Stromal cell of bone marrow (primary cell): Measurements from ENCODE around the gene RELL2.

ENCODE experiments used
- DNase-seq: peaks from one replicate; pipeline ENCODE4 v3.0.0-alpha.2; 2012; ENCODE audit warnings: low read depth

Gene RELL2

DNA sequence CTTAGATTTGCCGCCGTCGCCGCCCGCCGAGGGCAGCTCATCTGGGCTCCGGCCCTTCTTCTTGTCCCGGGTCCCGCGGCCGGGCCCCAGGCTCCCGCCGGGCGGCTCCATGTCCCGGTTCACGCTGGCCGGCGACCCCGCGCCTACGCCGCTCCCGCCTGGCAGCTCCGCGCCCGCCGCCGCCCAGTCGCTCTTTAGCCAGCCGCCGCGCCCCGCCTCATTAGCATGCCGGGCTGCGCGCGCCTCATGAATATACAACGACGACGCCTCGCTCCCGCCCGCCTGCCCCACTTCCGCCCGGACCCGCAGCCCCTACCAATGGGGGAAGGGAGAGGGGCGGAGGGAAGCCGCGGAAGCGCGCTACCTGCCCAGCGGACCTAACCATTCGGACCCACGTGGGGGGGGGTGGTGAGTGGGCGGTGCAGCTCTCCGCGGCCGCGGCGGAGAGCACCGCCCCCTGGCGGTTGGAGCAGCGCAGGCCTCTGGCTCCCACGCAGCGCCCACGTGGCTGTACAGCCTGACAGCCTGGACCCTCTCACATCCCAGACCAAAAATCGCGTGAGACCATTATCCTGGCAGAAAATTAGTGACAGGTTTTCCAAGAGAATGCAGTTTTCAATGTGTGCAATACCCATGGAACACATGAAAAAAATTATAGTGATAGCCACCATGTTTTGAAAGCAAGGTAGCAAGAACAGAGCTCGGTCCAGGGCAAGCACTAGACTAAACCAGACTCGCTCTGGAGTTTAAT lies 17.8 kb upstream of the RELL2 start, which contains the start of gene DIAPH1:
Gene DIAPH1 (minus strand): TSS at position 197 of the 751 bp plus-strand sequence. CDS start 86 bp downstream, at position 111.
- DNase-seq = peak; percentile 86

DNA sequence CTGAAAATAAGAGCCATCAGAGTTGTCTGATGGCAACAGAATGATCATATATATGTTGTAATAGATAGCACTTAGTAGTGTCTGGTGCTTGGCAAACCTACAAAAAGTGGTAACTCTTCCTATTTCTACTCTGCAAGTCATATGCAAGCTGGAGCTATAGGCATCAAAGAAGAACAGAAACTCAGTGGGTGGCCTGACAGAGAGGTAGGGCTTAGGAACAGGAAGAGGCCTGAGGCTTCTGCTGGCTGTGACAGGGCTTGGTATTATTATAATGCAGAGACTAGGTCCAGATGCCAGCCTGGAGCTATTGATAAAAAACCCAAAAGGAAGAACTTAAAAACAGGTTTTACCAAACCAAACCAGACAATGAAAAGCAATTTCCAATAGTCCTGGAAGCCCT lies 13.6 kb upstream of the RELL2 start:
- no peak for DNase-seq

DNA sequence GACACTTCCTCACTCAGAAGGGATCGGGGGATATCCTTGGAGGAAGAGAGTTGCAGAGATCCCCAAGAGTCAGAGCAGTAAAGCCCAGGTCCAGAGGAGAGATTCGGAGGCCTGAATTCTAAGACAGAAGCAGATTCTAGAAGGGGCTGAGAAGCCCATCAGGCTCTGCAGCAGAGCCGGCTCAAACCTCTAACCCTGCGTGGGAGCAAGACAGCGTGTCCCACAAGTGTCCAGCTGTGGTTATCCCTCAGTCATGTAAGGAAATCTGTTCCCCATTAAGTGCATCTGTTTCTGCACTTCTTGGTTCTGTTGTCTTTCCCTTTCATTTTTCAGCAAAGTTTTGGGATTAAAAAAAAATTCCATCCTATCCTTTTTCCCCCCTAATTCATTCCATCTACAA lies 13.2 kb upstream of the RELL2 start:
- DNase-seq = no peak

DNA sequence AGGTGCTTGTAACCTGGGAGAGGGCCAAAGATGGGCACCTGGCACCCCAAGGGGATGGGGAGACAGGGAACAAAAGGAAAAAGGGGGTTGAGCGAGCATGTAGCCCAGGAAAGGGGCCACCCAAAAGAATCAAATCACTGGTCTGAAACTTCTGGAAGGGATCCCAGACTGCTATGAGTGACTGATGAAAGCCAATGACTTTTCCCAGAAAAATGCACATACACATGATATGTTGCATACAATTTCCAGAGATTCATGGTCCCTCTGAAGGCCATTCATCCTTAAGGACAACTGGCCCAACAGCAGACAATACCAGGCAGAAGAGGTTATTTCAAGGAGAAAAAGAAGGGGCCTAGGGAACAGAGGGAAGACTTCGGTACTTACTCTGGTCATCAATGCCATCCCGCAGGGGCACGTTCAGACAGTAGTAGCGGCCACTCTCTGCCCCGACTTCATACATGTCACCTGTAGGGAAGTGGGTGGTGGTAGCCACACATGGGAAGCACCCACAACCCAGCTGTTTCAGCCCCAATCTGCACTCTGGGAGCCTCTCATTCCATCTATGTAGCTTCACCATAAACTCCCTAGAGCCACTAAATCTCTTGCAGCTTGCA lies 8.5 kb upstream of the RELL2 start:
- DNase-seq = no peak

DNA sequence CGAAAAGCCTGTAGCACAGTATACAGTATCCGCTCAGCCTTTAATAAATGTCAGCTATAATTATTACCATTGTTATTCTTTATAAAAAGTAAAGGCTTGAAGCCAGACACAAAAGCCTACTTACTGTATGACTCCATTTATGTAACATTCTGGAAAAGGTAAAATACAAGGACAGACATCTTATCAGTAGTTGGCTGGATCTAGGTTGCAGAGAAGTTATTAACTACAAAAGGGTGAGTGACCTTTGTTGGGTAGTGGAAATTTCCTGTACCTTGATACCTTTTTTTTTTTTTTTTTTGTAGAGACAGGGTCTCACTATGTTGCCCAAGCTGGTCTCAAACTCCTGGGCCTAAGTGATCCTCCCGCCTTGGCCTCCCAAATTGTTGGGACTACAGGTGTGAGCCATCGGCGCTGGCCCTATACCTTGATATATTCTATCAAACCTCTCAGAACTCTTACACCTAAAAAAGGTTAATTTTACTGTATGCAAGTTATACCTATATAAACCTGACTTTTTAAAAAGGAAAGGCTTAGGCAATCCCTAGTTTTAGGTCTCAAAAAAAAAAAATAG lies 6.1 kb upstream of the RELL2 start:
- no peak for DNase-seq

DNA sequence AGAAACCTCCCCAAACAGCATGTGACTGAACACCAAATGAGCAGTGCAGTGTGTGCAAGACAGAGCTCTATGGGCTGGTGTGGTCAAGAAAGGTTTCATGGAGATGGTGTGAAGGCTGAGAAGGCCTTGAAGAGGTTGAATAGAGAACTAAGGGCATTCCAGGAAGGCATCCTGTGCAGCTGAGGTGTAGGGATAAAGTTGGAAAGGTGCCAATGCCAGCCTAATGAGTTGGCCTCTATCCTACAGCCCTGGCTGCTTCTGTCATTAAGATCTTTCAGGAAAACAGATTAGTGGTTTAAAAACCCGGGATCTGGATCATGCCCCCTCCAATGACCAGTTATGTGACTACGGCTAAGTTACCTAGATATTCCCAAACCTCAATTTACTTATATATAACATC lies 4.1 kb upstream of the RELL2 start:
- no peak for DNase-seq

DNA sequence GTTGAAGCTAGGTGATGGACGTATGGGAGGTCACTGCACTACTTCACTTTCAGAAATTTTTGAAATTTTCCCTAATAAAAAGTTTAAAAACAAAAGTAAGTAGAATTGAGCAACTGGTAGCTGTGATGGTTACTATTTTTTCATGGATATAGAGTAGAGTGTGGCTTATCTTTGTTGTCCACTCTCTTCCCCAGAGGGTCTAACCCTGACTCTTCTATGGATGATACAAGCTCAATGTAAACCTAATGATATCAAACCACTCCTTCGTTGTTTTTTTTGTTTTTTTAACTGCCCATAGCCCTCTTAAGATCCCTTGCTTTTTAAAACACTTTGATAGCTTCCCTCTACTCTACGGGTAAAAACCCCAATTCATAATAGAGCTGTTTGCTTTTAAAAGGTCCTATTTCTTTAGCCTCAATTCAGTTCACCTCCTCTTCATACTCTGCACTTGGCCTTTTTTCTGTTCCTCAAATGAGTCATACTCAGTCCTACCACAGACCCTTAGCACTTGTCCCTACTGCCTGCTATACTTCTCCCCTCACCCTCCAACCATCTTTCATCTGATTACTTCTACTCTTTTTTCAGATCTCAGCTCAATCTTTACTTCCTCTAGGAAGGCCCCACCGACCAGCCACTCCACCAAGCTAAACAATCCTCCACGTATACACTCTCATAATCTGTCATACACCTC lies 2.8 kb upstream of the RELL2 start:
- DNase-seq = no peak

DNA sequence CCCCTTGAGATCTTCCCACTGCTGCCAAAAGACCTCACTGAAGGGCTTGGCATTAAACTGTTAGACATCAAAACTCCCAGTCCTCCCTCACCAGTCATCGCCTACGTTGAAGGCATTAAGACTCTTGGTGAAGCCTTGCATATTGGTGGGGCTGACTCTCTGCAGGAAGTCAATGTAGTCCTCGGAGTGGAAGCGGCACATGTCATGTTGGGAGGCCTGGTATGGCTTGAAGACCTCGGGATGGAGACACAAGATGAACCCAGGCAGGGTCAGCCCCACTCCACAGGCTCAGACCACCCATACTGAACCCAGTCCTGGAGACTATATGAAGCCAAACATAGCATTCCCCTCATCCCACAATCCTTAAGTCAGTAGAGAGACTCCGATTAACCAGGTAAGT lies 2.1 kb upstream of the RELL2 start:
- DNase-seq = no peak

DNA sequence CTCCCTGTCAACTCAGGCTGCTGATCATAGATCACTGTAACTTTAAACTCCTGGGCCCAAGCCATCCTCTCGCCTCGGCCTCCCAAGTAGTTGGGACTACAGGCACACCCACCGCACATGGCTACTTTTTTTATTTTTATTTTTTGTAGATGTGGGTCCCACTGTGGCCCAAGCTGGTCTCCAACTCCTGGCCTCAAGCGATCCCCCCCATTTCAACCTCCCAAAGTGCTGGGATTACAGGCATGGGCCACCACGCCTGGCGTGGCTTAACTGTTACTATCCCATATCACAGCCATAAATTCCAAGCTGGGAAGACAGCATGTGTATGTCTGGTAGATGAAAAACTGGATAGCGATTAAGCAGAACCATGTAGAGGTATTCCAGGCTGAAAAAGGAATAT lies 1.2 kb upstream of the RELL2 start:
- DNase-seq = no peak

DNA sequence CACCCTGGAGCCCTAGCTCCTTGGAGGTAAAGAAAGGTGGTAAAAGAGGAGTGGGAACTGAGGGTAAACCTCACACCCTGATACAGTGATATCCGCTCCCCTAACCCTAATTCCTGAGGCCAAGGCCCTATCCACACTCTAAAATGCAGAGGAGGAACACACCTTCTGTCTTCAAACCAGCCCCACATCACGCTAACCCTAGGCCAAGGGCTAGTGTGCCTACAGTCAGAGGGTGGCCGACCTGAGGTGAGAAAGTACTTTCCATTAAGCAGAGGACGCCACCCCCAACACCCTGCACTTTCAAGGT lies 738 bp upstream of the RELL2 start:
- DNase-seq = no peak

DNA sequence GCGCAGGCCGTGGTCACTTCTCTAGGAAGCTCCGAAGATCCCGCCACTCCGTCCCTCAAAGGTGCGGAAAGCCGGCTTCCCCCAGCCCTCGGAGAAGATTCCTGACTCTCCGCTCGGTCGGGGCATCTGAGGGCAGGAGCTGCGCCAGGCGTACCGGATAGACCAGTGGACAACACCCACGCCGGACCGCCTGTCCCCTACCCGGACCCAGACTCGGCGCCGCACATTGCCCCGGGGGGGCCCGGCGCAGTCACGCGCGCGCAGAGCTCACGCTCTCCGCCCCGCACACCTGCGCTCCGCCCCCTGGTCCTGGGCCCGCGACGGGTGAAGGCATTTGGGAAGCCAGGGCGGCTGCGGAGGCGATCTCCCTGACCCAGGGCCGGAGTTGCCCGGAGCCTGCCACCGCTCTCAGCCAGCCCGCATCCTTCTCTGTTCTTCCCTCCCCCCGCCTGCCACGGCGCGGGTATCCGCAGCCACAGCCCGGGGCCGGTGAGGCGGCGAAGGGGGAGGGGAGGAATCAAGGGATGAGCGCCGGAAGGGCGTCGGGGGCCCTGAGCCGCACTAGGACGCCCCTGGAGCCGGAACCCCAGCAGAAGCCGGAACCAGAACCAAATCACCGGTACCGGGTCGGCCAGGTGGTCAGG lies 448 bp downstream of the RELL2 start:
- DNase-seq = no peak

DNA sequence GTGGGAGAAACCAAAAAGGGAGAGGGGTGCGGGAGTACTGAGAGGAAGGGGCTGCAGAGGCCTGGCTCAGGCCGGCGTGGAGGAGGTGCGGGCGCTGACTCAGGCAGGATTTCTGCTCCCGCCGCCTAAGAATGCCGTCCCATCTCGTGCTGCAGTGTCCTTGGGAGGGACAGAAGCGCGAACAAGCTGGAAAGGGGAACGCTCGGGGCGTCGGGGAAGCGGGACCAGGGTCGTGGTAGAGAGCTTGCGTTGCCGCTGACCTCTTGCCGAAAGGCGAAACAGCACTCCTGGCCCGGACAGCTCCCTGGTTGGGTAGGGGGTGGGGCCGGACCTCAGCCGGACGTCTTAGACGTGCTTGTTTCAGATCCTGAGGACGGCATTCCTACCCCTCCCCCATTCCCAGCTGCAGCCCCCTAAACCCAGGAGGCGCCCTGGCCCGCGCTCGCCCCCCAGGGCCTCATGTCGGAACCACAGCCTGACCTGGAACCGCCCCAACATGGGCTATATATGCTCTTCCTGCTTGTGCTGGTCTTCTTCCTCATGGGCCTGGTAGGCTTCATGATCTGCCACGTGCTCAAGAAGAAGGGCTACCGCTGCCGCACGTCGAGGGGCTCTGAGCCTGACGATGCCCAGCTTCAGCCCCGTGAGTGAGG lies 1.1 kb downstream of the RELL2 start:
- no peak for DNase-seq

DNA sequence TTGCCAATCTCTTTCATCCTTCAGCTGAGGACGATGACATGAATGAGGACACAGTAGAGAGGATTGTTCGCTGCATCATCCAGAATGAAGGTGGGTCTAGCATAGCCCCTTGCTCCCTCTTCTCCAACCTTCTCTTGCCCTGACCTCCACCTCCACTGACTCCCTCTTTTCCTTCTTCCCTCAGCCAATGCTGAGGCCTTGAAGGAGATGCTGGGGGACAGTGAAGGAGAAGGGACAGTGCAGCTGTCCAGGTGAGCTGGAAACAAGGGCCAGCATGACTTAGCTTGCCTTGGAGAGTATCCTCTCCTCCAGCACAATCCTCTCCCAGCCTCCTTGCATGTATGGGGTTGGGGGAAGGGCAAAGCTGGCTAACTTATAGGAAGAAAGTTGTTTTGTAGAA lies 2.0 kb downstream of the RELL2 start:
- DNase-seq = no peak

DNA sequence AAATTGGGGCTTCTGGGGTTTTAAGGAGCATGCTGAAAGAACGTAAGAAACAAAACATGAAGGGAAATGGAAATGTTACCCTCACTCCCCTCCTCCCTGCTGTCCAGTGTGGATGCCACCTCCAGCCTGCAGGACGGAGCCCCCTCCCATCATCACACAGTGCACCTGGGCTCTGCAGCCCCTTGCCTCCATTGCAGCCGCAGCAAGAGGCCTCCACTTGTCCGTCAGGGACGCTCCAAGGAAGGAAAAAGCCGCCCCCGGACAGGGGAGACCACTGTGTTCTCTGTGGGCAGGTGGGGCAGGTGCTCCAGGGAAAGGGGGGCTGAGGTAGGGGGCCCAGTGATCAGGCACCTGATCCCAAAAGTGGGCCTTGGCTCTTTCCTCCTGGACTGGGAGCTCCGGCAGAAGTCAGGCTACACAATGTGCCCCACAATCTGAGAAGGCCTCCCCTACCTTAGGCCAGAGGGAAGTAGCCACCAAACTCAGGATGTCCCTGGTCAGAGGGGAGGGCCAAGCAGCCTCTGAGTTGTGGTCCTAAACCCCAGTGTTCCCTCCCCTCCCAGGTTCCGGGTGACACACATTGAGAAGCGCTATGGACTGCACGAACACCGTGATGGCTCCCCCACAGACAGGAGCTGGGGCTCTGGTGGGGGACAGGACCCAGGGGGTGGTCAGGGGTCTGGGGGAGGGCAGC lies 2.7 kb downstream of the RELL2 start:
- DNase-seq = no peak

DNA sequence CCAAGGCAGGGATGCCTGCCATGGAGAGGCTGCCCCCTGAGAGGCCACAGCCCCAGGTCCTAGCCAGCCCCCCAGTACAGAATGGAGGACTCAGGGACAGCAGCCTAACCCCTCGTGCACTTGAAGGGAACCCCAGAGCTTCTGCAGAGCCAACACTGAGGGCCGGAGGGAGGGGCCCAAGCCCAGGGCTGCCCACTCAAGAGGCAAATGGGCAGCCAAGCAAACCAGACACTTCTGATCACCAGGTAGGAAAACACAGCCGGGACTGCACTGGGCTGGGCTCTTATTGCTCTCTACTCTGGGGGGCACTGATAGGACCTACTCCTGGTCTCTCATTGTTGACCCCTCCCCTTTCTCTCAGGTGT lies 3.2 kb downstream of the RELL2 start:
- DNase-seq = no peak

DNA sequence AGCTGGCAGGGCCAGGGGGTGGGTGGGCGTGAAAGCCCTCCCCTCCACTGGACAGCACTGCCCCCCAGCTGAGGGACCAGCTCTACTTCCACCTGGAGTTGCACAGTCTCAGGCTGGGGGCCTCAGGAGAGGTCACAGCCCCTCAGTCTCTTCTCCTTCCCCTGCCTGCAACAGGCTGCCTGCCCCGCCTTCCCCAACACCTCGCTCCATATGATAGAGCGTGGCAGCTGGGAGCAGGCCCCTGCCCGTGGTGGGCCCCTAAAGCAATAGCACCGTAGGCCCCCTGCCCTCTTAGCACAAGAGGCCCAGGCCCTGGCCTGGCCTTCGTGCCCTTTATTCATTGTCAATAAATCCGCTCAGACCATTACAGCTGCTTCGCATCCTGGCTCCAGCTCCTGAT lies 3.9 kb downstream of the RELL2 start:
- no peak for DNase-seq

DNA sequence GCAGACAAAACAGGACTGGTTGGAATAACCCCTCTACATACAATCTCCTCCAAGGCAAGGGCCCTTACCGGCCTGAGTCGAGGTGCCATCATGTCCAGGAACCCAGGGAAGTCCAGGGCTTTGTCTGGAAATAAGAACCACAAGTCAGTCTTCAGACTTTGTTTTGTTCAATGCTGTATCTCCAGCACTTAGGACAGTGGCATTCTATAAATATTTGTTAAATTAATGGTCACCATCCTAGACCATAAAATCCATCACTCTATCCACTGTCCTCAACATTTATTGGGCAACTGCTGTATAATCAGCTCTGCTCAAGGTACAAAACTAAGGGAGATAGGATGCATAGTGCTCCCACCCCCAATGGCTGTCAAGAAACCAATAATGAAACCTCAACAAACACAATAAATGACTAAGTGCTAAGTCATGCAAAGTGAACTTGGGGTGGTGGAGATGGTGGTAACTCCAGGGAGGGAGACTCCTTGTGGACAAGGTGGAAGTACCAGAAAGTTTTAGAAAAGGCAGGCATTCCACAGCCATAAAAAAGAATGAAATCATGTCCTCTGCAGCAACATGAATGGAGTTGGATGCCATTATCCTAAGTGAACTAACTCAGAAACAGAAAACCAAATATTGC lies 5.0 kb downstream of the RELL2 start:
- DNase-seq = no peak

DNA sequence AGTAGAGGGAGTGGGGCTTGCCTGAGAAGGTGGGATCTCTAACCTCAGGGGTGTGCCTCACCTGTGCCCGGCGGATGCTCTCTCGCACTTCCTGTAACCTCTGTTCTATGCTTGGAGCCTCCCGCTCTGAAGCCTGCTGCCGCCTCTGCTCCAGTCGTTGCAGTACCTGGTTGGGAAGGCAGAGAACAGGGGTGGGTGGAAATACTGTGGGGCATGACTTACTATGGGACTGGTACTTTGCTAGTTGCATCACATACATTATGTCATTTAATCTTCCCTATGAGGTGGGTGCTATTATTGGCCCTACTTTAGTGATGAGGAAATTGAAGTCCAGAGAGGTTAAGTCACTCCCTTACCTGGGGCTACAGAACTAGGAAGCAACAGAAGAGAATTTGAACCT lies 9.2 kb downstream of the RELL2 start:
- no peak for DNase-seq

DNA sequence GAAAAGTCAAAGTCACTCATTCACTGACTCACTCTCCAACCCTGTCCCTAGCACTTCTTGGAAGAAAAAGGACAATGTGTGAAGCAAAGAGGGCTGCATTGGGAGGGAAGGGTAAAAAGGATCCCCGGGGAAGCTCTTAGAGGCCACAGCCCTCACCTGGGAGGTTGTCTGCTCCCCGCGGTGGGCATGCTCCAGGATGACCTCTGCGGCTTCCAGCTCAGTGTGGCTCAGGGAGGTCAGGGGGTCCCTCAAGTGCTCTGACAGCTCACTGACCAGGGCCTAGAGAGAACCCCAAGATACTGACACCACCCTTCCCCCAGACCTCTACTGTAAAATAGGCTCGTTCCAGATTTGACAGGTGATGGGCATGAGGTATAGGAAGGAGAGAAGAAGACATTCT lies 10.4 kb downstream of the RELL2 start:
- DNase-seq = no peak

DNA sequence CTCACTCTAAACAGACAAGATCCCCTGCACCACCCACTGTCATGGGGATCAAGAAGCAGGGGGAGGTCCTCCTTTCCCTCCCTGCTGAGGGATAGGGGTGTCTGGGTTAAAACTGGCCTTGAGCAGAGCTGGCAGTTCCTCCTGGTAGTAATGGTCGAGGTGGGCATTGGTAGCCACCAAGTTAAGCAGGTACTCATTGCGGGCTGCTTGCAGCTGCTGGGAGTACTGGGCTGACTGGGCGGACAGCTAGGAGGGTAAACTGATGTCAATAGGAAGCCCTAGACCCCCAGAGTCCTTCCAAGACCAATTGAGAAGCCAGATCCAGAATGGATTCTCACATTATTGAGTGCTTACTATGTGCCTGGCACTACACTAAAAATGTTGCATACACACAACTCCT lies 11.1 kb downstream of the RELL2 start:
- no peak for DNase-seq

DNA sequence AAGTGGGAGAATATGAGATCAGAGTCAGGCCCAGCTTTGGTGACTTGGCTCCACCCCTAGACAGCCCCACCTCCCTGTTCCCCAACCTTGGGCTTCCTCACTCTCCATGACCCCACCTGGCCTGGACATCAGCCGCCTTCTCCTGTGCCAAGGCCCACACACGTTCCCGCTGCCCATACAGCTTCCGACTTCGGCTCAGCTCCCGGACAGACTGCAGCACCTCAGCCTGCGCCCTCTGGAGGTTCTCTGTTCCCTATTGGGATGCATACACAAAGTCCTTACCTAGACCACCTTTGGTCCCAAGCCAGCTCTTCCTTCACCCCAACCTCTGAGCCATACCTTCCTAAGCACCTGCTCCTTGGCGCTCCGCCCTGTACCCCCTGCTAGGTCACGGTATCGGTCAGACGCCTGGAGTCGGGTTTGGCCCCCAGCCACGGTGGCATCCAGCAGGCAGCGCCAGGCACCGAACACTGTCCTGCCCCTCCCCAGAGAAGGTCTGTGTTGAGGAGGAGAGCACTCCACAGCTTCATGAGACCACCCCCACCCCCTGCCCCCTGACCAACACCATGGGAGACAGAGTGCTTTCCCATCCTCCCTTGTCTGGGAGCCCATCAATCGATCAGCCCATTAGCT lies 12.4 kb downstream of the RELL2 start:
- DNase-seq = no peak
